GM21526 (cell line): Measurements from ENCODE around the gene AHSA1.
"Not testable (repeated sequence)": the region's sequence is repeated elsewhere in the genome, so short reads cannot be mapped to it uniquely, and the experiment has no call there.

Source experiments
- ATAC-seq: cut with Tn5 transposase; IDR thresholded peaks from one replicate; pipeline ENCODE4 v1.9.1; 2021; ENCODE audit warnings: moderate library complexity; ENCODE audit not compliant: unreplicated experiment, low FRiP score

The AHSA1 gene

GRCh38 chr14:77457522-77458248, at the start of gene AHSA1, which contains the start of gene VIPAS39:
AHSA1 (plus strand) TSS chr14:77458093; CDS start chr14:77458190, 97 bp downstream.
VIPAS39 (minus strand) TSS chr14:77457601; CDS start chr14:77454102, 3,499 bp downstream.
- peak; percentile 89 for ATAC-seq

- no peak for ATAC-seq
Observed at GRCh38 chr14:77409131-77409533, 48.8 kb upstream of the AHSA1 start.

- not testable (repeated sequence) for ATAC-seq
Observed at GRCh38 chr14:77415403-77416030, 42.4 kb upstream of the AHSA1 start.

- ATAC-seq = not testable (repeated sequence)
Observed at GRCh38 chr14:77416098-77416497, 41.8 kb upstream of the AHSA1 start.

- ATAC-seq = no peak
Observed at GRCh38 chr14:77416836-77417235, 41.1 kb upstream of the AHSA1 start.

GRCh38 chr14:77421201-77421600, 36.7 kb upstream of the AHSA1 start:
- ATAC-seq = no peak

GRCh38 chr14:77423423-77423822, 34.5 kb upstream of the AHSA1 start, which contains the start of gene NOXRED1:
NOXRED1 (minus strand) TSS chr14:77423523; CDS start chr14:77422889, 634 bp downstream.
- no peak for ATAC-seq

- ATAC-seq = no peak
Observed at GRCh38 chr14:77424862-77425261, 33.0 kb upstream of the AHSA1 start.

- ATAC-seq = no peak
Observed at GRCh38 chr14:77426396-77426795, 31.5 kb upstream of the AHSA1 start.

- ATAC-seq = no peak
Observed at GRCh38 chr14:77436042-77436441, 21.9 kb upstream of the AHSA1 start.

- ATAC-seq = no peak
Observed at GRCh38 chr14:77438596-77438995, 19.3 kb upstream of the AHSA1 start.

- ATAC-seq = no peak
Observed at GRCh38 chr14:77439861-77440260, 18.0 kb upstream of the AHSA1 start.

- ATAC-seq = no peak
Observed at GRCh38 chr14:77442196-77442595, 15.7 kb upstream of the AHSA1 start.

- ATAC-seq = no peak
Observed at GRCh38 chr14:77455966-77456640, 1.8 kb upstream of the AHSA1 start.

GRCh38 chr14:77457115-77457521, 775 bp upstream of the AHSA1 start:
- ATAC-seq = no peak

GRCh38 chr14:77458249-77458950, 507 bp downstream of the AHSA1 start:
- peak; percentile 14 for ATAC-seq

GRCh38 chr14:77459072-77459723, 1.3 kb downstream of the AHSA1 start:
- ATAC-seq = no peak

- ATAC-seq = no peak
Observed at GRCh38 chr14:77467801-77468200, 9.9 kb downstream of the AHSA1 start.

GRCh38 chr14:77469067-77469505, 11.2 kb downstream of the AHSA1 start:
- no peak for ATAC-seq

GRCh38 chr14:77469539-77469938, 11.6 kb downstream of the AHSA1 start:
- ATAC-seq = no peak
